Neutrophil (primary cell): ENCODE results near the gene CCBE1.

Source experiments
- H3K27ac ChIP-seq: fragments of 200-600 bp; sonication (generic); 2 replicates; pipeline ENCODE4 v1.5.1; 2016; ENCODE audit warnings: mild to moderate bottlenecking, moderate library complexity
- H3K27me3 ChIP-seq: fragments of 200-600 bp; sonication (generic); 2 replicates; pipeline ENCODE4 v1.6.0; 2016; ENCODE audit warnings: mild to moderate bottlenecking
- H3K36me3 ChIP-seq: fragments of 200-600 bp; sonication (generic); 2 replicates; pipeline ENCODE4 v1.5.1; 2017
- H3K4me1 ChIP-seq, 2 experiments: fragments of 200-600 bp in 1 of 2; sonication (generic) in 1 of 2; 1 replicate in 1 of 2; 2 replicates in 1 of 2; pipeline versions ENCODE4 v1.5.1 to v1.6.1; 2013 to 2016; ENCODE audit warnings: low read depth in 1 of 2, low read length in 1 of 2, mild to moderate bottlenecking in 1 of 2, moderate library complexity in 1 of 2; ENCODE audit not compliant: control insufficient read depth in 1 of 2, insufficient read depth in 1 of 2
- H3K4me3 ChIP-seq, 2 experiments: fragments of 200-600 bp in 1 of 2; sonication (generic) in 1 of 2; 1 replicate in 1 of 2; 2 replicates in 1 of 2; pipeline ENCODE4 v1.5.1; 2013 to 2016; ENCODE audit warnings: low read depth in 1 of 2, low read length in 1 of 2, mild to moderate bottlenecking in 1 of 2, moderate library complexity in 1 of 2
- H3K9me3 ChIP-seq: fragments of 200-600 bp; sonication (generic); 2 replicates; pipeline ENCODE4 v1.5.1; 2016
- TF ChIP-seq, protein P1 (sequence below): fragments of 200-600 bp; sonication (generic); IDR thresholded peaks from 2 replicates; pipeline ENCODE4 v1.5.1; 2016; ENCODE audit warnings: antibody characterized with exemption

CCBE1 gene

GRCh38 chr18:59699061-59699460, 1.8 kb upstream of the CCBE1 start:
- no peaks in the 10 kb centered on the region for H3K36me3 ChIP-seq
- H3K9me3 ChIP-seq = no peaks in the 10 kb centered on the region
- H3K27ac ChIP-seq = no peak overlapping the region
- H3K27me3 ChIP-seq = peaks cover 83% of the 10 kb centered on the region
- TF ChIP-seq, protein P1, sequence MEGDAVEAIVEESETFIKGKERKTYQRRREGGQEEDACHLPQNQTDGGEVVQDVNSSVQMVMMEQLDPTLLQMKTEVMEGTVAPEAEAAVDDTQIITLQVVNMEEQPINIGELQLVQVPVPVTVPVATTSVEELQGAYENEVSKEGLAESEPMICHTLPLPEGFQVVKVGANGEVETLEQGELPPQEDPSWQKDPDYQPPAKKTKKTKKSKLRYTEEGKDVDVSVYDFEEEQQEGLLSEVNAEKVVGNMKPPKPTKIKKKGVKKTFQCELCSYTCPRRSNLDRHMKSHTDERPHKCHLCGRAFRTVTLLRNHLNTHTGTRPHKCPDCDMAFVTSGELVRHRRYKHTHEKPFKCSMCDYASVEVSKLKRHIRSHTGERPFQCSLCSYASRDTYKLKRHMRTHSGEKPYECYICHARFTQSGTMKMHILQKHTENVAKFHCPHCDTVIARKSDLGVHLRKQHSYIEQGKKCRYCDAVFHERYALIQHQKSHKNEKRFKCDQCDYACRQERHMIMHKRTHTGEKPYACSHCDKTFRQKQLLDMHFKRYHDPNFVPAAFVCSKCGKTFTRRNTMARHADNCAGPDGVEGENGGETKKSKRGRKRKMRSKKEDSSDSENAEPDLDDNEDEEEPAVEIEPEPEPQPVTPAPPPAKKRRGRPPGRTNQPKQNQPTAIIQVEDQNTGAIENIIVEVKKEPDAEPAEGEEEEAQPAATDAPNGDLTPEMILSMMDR = no peak
- no peak overlapping the region for H3K4me3 ChIP-seq
- peaks cover 0 to 5% of the 10 kb centered on the region in 2 experiments for H3K4me1 ChIP-seq

DNA sequence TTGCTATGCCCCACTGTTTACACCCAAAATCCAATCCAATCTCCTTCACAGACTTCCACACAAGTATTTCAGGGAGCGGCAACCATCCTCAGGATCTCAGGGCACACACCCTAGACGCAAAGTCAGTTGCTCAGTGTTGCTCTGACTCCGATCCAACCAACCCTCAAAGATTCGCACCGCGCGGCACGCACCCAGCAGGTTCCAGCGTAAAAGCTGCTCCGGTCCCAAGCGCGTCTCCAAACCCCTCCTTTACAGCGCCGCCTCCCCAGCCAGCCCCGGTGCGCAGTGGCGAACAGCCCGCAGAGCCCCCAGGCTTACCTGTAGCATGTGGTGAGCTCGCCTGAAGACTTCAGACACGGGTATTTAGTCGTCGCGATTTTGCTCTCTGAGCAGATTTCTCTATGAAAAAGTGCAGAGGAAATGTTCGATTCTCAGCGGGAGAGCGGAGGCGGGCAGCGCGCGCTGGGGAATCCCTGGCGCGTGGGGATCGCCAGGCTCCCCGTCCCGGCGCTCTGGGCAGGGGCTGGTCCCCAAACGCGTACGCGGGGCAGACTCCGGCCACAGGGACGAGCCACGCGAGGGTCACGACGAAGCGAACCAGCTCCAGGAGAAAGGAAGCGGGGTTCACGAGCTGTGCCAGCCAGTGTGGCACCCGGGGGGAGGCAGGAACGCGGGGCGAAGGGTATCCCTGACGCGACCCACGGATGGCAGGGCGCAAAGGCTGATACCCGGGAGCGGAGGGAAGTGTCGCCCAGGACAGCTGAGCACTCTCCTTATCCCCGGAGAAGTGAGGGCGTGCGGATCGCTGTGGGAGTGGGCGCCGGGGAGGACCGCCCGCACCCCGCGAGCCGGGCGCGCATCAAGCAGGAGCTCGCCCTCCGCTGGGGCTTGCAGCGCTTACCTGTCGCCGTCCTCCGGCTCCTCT, 650 bp downstream of the CCBE1 start:
- no peak overlapping the region for H3K27ac ChIP-seq
- TF ChIP-seq, protein P1 = no peak
- H3K4me1 ChIP-seq = peaks cover 0 to 5% of the 10 kb centered on the region in 2 experiments
- no peaks in the 10 kb centered on the region for H3K36me3 ChIP-seq
- H3K9me3 ChIP-seq = no peaks in the 10 kb centered on the region
- no peak overlapping the region for H3K4me3 ChIP-seq
- H3K27me3 ChIP-seq = peaks cover 94% of the 10 kb centered on the region

DNA sequence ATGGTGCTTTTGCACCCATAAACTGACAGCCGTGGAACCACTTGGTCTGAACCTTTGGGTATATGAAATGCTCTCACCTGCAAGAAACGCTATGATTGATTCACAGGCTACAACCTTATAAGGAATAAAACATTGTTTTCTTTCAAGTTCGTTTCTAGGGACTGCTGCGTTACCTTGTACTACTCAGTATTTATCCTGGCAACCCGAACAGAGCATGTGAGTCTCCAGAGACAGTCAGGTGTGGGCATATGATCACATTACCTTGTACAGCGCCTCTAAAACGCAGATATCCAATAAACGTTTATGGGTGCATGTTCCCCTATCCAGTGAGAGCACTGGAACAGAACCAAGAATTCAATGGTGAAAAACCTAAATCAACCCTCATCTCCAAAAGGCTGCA, 1.7 kb downstream of the CCBE1 start:
- Histone ChIP-seq H3K9me3 (no peaks in the 10 kb centered on the region), H3K4me3 (no peak overlapping the region), H3K27ac (no peak overlapping the region), H3K27me3 (peaks cover 94% of the 10 kb centered on the region), H3K4me1 (peaks cover 0 to 5% of the 10 kb centered on the region in 2 experiments), H3K36me3 (no peaks in the 10 kb centered on the region)
- TF ChIP-seq, protein P1 = no peak

- Histone ChIP-seq H3K4me1 (peaks cover 0 to 5% of the 10 kb centered on the region in 2 experiments), H3K36me3 (no peaks in the 10 kb centered on the region), H3K27me3 (peaks cover 93% of the 10 kb centered on the region), H3K9me3 (no peaks in the 10 kb centered on the region), H3K4me3 (no peak overlapping the region), H3K27ac (no peak overlapping the region)
- TF ChIP-seq, protein P1 = no peak
Measured at GRCh38 chr18:59694824-59695223, 2.4 kb downstream of the CCBE1 start.

GRCh38 chr18:59691996-59692395, 5.2 kb downstream of the CCBE1 start:
- H3K36me3 ChIP-seq = no peaks in the 10 kb centered on the region
- no peaks in the 10 kb centered on the region for H3K9me3 ChIP-seq
- no peak overlapping the region for H3K27ac ChIP-seq
- no peaks in the 10 kb centered on the region for H3K4me1 ChIP-seq
- peaks cover 73% of the 10 kb centered on the region for H3K27me3 ChIP-seq
- no peak overlapping the region for H3K4me3 ChIP-seq
- TF ChIP-seq, protein P1 = no peak
